Activated naive CD4-positive, alpha-beta T cell treated with anti-CD3 and anti-CD28 coated beads for 36 hours (primary cell): ENCODE results near the gene OPRM1. TPM values are rescaled to one million over a fixed set of nuclear protein-coding genes. Genes with fewer than 3 reads are reported as not detected.

Experiments
- CTCF ChIA-PET: fragments of 350-600 bp; sonication (Branson Sonifier 250); formaldehyde crosslinking; loops from one replicate; lab custom pipeline; 2021; ENCODE audit warnings: antibody characterized with exemption; lab: Charles Lee
- DNase-seq: peaks from one replicate; pipeline ENCODE4 v3.0.0-alpha.2; 2020
- H3K27ac Mint-ChIP-seq: one replicate; pipeline ENCODE4 v1.8.0; 2021; ENCODE audit warnings: mild to moderate bottlenecking, mixed read lengths
- H3K27me3 Mint-ChIP-seq: one replicate; pipeline ENCODE4 v1.8.0; 2021; ENCODE audit warnings: low read depth, mixed read lengths
- H3K36me3 Mint-ChIP-seq: one replicate; pipeline ENCODE4 v1.8.0; 2021; ENCODE audit warnings: low read depth, mixed read lengths
- H3K4me1 Mint-ChIP-seq: one replicate; pipeline ENCODE4 v1.8.0; 2021; ENCODE audit warnings: low read depth, mixed read lengths
- H3K4me3 Mint-ChIP-seq: one replicate; pipeline ENCODE4 v1.8.0; 2021; ENCODE audit warnings: mild to moderate bottlenecking, moderate library complexity, mixed read lengths
- H3K9me3 Mint-ChIP-seq: one replicate; pipeline ENCODE4 v1.8.0; 2021; ENCODE audit warnings: mixed read lengths
- intact Hi-C: fragments of 100-400 bp; cut with micrococcal nuclease; formaldehyde crosslinking; loops from one replicate; pipeline ENCODE4 v1.15.1; 2023
- total RNA-seq, 2 experiments: library from RNA; stranded (reverse); gene quantifications; one replicate each; pipeline ENCODE4 v1.2.3, GENCODE V29; 2021

The OPRM1 gene
- not detected for total RNA-seq

DNA sequence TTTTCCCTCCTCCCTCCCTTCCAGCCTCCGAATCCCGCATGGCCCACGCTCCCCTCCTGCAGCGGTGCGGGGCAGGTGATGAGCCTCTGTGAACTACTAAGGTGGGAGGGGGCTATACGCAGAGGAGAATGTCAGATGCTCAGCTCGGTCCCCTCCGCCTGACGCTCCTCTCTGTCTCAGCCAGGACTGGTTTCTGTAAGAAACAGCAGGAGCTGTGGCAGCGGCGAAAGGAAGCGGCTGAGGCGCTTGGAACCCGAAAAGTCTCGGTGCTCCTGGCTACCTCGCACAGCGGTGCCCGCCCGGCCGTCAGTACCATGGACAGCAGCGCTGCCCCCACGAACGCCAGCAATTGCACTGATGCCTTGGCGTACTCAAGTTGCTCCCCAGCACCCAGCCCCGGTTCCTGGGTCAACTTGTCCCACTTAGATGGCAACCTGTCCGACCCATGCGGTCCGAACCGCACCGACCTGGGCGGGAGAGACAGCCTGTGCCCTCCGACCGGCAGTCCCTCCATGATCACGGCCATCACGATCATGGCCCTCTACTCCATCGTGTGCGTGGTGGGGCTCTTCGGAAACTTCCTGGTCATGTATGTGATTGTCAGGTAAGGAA, at the start of gene OPRM1:
Gene OPRM1 (plus strand): TSS at position 10 of the 612 bp plus-strand sequence. CDS start 305 bp downstream, at position 315.
- Mint-ChIP-seq H3K36me3 (no peaks in the 10 kb centered on the region), H3K27me3 (peaks cover 32% of the 10 kb centered on the region), H3K27ac (no peak within 1 kb of the TSS), H3K4me1 (no peaks in the 10 kb centered on the region), H3K9me3 (no peaks in the 10 kb centered on the region), H3K4me3 (no peak within 1 kb of the TSS)
- CTCF ChIA-PET = no interaction called here
- peak; percentile 63 for DNase-seq
- intact Hi-C loops = no loop called here

DNA sequence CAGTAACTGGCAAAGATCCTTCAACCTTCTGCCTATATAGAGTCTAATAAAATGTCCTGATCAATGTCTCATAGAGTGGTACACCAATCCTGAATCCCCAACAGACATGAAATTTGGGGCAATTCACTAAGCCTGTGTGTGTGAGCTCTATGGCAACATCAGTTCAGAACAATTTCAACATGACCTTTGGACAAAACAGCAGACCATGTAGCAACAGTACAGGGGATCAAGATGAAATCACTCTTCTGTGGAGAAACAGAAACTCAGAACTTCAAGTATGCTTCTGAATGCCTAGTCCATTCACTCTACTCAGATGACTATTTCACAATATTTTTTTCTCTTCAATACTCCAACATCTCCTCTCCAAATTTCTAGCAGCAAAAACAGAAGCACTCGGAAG, 49.1 kb upstream of the OPRM1 start:
- DNase-seq = no peak
- Mint-ChIP-seq H3K27ac (no peak overlapping the region), H3K36me3 (no peaks in the 10 kb centered on the region), H3K9me3 (no peaks in the 10 kb centered on the region), H3K4me3 (no peak overlapping the region), H3K4me1 (no peaks in the 10 kb centered on the region), H3K27me3 (no peaks in the 10 kb centered on the region)
- intact Hi-C loops = no loop called here
- CTCF ChIA-PET = no interaction called here

DNA sequence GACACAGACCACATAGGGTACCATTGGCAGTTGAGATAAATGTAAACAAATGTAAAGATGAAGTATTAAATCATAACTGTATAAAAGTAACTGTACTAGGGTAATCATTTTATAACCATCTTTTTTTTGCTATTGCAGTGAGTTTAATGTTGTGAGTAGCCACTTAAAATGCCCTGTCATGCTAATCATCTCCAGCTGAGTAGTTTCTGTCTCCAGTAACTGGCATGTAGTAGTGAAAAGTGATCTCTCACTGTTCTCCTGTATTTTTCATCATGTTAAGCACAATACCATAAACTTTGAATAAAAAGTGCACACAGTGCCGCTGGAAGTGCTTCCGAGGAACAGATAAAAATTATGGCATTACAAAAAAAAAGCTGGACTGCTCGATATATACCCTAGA, 45.0 kb upstream of the OPRM1 start:
- no peak overlapping the region for H3K27ac Mint-ChIP-seq
- no peaks in the 10 kb centered on the region for H3K9me3 Mint-ChIP-seq
- H3K36me3 Mint-ChIP-seq = no peaks in the 10 kb centered on the region
- H3K27me3 Mint-ChIP-seq = no peaks in the 10 kb centered on the region
- H3K4me3 Mint-ChIP-seq = no peak overlapping the region
- DNase-seq = no peak
- no peaks in the 10 kb centered on the region for H3K4me1 Mint-ChIP-seq
- intact Hi-C loops = no loop called here
- CTCF ChIA-PET = no interaction called here

DNA sequence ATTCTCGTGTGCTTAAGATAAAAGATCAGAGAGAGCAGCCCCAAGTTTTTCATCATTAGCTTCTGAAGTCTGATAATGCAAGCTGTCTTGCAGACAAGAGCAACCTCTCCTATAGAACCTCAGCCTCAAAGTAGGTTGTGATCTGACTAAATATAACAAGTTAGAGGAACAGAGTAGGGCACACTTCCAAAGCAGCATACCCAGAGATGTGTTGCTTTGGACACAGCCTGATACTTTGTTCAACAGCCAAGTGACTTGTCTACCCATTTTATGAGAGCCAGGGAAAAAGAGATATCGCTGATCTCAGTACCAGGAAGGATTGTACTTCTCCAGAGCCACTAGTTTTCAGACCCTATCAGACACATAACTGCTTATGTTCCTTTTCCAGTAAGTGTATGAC, 44.2 kb upstream of the OPRM1 start:
- Mint-ChIP-seq H3K36me3 (no peaks in the 10 kb centered on the region), H3K27ac (no peak overlapping the region), H3K4me1 (no peaks in the 10 kb centered on the region), H3K9me3 (no peaks in the 10 kb centered on the region), H3K4me3 (no peak overlapping the region), H3K27me3 (no peaks in the 10 kb centered on the region)
- CTCF ChIA-PET = no interaction called here
- intact Hi-C loops = no loop called here
- no peak for DNase-seq

DNA sequence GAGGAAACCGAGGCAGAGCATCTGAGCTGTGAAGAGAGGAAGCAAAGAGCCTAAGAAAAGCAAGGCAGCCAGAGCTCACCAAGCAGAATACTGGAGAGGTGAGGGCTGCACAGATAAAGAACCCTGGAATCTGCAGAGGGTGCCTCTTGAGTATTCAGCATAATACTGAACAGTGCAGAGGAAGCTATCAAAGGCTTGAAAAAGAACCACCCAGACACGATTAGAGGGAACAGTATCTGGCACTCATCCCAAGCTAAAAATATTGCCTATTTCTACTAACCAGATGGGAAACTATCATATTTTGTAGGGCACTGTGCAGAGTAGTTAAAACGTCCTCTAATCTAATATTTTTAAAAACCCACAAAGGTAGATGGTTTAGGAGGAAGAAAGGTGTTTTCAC, 41.8 kb upstream of the OPRM1 start:
- CTCF ChIA-PET = interaction anchor here (0.5 kb wide), 1 partner anchor 13 kb away, joined by 3 read pairs; no protein-coding TSS in a partner anchor
- Mint-ChIP-seq H3K27ac (no peak overlapping the region), H3K36me3 (no peaks in the 10 kb centered on the region), H3K4me3 (no peak overlapping the region), H3K4me1 (no peaks in the 10 kb centered on the region), H3K27me3 (peaks cover 3% of the 10 kb centered on the region), H3K9me3 (no peaks in the 10 kb centered on the region)
- intact Hi-C loops = no loop called here
- DNase-seq = no peak

DNA sequence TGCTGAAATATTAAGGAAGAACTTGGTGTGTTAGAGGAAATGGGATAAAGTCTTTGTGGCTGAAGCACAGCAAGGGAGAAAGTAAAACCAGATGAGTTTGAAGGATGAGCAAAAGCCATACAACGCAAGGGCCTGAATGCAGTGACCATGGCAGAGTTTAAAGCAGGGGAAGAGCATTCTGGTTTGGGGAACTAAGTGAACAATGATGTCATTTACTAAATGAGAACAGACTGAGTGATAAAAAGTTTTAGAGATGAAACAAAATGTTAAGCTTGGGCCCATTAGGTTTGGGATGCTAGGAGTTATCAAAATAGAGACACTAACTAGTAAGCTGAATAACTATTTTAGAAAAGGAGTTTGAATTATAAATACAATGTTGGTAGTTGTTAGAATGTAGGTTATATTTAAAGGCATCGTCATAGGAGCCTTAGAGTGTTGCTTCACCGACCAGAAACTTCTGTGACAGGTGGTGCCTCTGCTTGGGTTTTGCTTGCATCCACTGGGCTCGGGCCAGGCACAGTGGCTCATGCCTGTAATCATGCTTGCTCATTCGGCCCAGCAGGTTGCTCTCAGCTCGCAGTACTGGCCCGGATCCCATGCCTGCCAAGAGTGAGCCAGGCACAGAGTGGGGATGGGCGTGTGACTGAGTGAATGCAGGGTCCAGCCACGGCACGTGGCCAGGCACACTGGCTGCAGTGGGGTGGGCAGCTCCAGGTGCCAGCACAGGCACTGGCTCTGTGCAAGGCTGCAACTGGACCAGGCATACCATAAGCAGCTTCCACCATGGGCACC, 37.4 kb upstream of the OPRM1 start:
- peaks cover 3% of the 10 kb centered on the region for H3K27me3 Mint-ChIP-seq
- intact Hi-C loops = no loop called here

DNA sequence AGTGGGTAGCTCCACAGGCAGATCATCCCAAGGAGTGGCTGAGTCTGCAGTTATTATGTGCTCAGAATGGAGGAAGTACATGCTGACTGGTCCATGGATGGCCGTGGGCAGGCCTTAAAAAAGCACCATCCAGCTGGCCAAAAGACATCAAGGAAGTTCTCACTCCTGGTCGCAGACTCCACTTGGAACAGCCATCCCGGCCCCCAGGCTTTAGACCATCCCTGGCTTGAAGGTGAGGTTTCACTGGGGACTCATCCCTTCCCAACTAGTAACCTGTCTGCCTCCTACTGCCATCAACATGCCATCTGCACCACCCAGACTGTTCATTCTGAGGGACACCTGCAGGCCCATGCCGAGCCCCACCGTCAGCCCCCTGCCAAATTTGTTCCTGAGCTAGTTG, 36.1 kb upstream of the OPRM1 start:
- no peak for DNase-seq
- intact Hi-C loops = no loop called here
- Mint-ChIP-seq H3K36me3 (no peaks in the 10 kb centered on the region), H3K4me3 (no peak overlapping the region), H3K27me3 (peaks cover 3% of the 10 kb centered on the region), H3K27ac (no peak overlapping the region), H3K9me3 (peaks cover 2% of the 10 kb centered on the region), H3K4me1 (no peaks in the 10 kb centered on the region)
- CTCF ChIA-PET = interaction anchor here (0.6 kb wide), 1 partner anchor 137 kb away, joined by 3 read pairs; no protein-coding TSS in a partner anchor

More for the DNA sequence above, 37.4 kb upstream of the OPRM1 start:
- no peak for DNase-seq
- Mint-ChIP-seq H3K9me3 (no peaks in the 10 kb centered on the region), H3K27ac (no peak overlapping the region), H3K36me3 (no peaks in the 10 kb centered on the region), H3K4me1 (no peaks in the 10 kb centered on the region), H3K4me3 (no peak overlapping the region)
- CTCF ChIA-PET = no interaction called here

DNA sequence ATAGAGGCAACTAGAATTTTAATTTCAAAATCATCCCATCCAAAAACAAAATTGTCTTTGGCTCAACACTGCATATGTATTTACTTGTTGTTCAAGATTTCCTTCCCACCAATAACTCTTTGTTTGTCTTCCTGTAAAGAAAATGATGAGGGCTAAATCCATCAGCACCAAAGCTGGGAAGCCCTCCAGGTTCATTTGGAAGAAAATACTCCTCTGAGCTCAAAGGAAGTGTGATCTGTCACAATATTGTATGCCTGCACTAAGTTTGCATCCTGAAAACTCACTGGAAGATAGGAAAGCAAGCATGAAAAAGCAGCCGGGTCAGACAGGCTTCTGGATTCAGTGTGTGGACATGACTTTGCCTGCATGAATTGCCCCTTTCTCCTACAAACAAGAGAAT, 28.7 kb upstream of the OPRM1 start:
- H3K9me3 Mint-ChIP-seq = peaks cover 2% of the 10 kb centered on the region
- no peaks in the 10 kb centered on the region for H3K36me3 Mint-ChIP-seq
- CTCF ChIA-PET = no interaction called here
- intact Hi-C loops = no loop called here
- H3K27me3 Mint-ChIP-seq = no peaks in the 10 kb centered on the region
- no peak overlapping the region for H3K27ac Mint-ChIP-seq
- no peak overlapping the region for H3K4me3 Mint-ChIP-seq
- DNase-seq = no peak
- no peaks in the 10 kb centered on the region for H3K4me1 Mint-ChIP-seq

DNA sequence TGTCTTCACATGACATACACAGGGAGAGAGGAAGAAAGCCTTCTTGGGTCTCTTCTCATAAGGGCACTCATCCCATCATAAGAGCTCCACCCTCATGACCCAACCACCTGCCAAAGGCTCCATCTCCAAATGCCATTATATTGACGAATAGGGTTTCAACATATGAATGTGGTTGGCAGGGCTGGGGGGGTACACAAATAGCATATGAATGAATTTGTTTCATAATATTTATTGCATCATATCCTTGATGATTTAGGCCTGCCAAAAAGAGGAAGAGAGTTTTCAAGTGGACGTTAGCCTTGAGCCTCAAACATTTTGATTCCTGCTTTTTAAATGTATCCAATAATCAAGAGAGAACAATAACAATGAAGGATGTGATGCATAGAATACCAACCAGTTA, 26.2 kb upstream of the OPRM1 start:
- CTCF ChIA-PET = no interaction called here
- Mint-ChIP-seq H3K36me3 (no peaks in the 10 kb centered on the region), H3K4me3 (no peak overlapping the region), H3K27me3 (peaks cover 2% of the 10 kb centered on the region), H3K4me1 (no peaks in the 10 kb centered on the region), H3K9me3 (no peaks in the 10 kb centered on the region), H3K27ac (no peak overlapping the region)
- no peak for DNase-seq
- intact Hi-C loops = no loop called here

DNA sequence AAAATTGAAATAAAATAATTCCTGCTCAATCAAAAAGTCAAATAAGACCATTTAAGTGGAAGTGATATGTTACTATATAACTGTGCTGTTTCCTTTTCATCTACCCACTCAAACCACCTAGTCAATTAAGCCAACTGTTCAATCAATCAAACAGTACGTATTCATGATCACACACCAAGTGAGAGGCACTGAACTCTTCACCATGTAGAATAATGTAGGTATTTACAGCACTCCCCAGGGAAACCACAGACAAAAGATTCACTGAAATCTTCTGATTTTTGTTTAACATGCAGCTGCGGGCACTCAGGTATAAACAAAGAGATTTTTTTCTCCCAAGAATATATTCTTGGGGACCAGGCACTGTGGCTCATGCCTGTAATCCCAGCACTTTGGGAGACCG, 21.3 kb upstream of the OPRM1 start:
- H3K9me3 Mint-ChIP-seq = peaks cover 4% of the 10 kb centered on the region
- DNase-seq = no peak
- no peaks in the 10 kb centered on the region for H3K36me3 Mint-ChIP-seq
- H3K4me3 Mint-ChIP-seq = no peak overlapping the region
- no peak overlapping the region for H3K27ac Mint-ChIP-seq
- peaks cover 2% of the 10 kb centered on the region for H3K27me3 Mint-ChIP-seq
- intact Hi-C loops = no loop called here
- CTCF ChIA-PET = no interaction called here
- H3K4me1 Mint-ChIP-seq = no peaks in the 10 kb centered on the region

DNA sequence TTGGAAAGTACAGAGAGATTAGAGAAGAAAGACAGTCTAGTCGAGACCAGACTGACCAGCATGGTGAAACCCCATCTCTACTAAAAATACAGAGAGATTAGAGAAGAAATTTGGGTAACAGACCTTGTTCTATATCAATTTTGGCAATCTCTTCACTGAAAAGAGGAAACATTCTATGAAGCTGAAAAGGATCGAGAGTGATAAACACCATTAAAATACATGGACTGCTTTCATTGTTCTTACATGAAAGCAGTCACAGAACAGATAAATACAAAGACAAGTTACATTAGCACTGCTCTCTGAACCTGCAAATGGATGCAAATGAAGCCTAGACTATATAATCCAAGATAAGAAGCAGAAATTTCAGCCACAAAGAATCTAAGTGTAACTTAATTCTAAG, 8.4 kb upstream of the OPRM1 start:
- no peak for DNase-seq
- peaks cover 4% of the 10 kb centered on the region for H3K27me3 Mint-ChIP-seq
- no peak overlapping the region for H3K27ac Mint-ChIP-seq
- H3K9me3 Mint-ChIP-seq = peaks cover 1% of the 10 kb centered on the region
- no peaks in the 10 kb centered on the region for H3K4me1 Mint-ChIP-seq
- H3K36me3 Mint-ChIP-seq = no peaks in the 10 kb centered on the region
- CTCF ChIA-PET = no interaction called here
- no peak overlapping the region for H3K4me3 Mint-ChIP-seq
- intact Hi-C loops = no loop called here

DNA sequence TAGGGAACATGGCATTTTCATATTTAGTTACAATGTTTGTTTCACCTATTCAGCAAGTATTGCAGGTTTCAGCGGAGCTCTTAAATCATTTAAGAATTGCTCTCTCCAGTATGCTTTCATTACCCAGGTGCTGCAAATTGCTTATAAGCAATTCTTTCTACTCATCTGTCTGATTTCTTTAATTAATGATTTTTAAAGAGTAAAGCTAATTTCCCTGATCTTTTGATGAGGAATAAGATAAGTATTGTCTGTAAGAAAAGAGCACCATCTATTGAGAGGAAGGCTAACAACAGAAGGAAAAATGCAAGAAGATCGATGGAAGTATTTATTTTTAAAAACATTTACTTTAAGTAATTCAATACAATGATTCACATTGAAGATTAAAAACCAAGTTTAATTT, 2.0 kb downstream of the OPRM1 start:
- no peak overlapping the region for H3K4me3 Mint-ChIP-seq
- H3K27ac Mint-ChIP-seq = no peak overlapping the region
- H3K27me3 Mint-ChIP-seq = peaks cover 36% of the 10 kb centered on the region
- CTCF ChIA-PET = no interaction called here
- H3K9me3 Mint-ChIP-seq = no peaks in the 10 kb centered on the region
- intact Hi-C loops = no loop called here
- H3K36me3 Mint-ChIP-seq = no peaks in the 10 kb centered on the region
- no peak for DNase-seq
- no peaks in the 10 kb centered on the region for H3K4me1 Mint-ChIP-seq

DNA sequence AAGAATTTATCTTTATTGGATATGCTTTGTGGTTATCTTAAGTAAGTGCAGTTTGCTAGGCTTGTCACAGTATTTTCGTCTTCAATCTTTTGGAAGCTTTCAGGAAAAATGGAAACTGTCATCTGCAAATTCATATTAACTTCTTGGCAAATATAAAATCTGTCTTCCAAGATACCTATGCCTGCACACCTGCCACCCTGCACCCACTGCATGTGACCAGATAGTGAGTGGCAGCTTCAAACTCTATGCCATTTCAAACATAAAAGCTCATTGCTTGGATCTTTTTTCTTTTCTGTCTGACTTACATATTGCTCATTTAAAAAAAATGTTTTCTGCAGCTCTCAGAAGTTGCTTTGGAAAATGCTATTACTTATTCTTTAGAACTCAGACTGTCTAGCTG, 14.1 kb downstream of the OPRM1 start:
- Mint-ChIP-seq H3K4me3 (no peak overlapping the region), H3K27ac (no peak overlapping the region), H3K36me3 (no peaks in the 10 kb centered on the region), H3K9me3 (no peaks in the 10 kb centered on the region), H3K27me3 (no peaks in the 10 kb centered on the region), H3K4me1 (no peaks in the 10 kb centered on the region)
- CTCF ChIA-PET = no interaction called here
- no peak for DNase-seq
- intact Hi-C loops = no loop called here
